Activated B cell treated with CpG ODN at 0.5 μM for 24 hours (primary cell): ENCODE data around the gene TMED5. TPM values are rescaled to one million over a fixed set of nuclear protein-coding genes. Genes with fewer than 3 reads are reported as not detected.

Source experiments
- ATAC-seq: fragments of 200-7000 bp; cut with Tn5 transposase; one replicate; pipeline ENCODE4 v1.10.0; 2021; ENCODE audit warnings: low read depth, mild to moderate bottlenecking, moderate library complexity
- CTCF ChIA-PET: fragments of 350-600 bp; sonication (Branson Sonifier 250); formaldehyde crosslinking; loops from one replicate; lab custom pipeline; 2021; ENCODE audit warnings: antibody characterized with exemption; lab: Charles Lee
- POLR2A ChIA-PET: fragments of 350-600 bp; sonication (Branson Sonifier 250); formaldehyde crosslinking; loops from one replicate; lab custom pipeline; 2021; ENCODE audit warnings: antibody characterized with exemption; lab: Charles Lee
- DNase-seq: peaks from one replicate; pipeline ENCODE4 v3.0.0; 2022
- H3K27ac Mint-ChIP-seq: one replicate; pipeline ENCODE4 v1.8.0; 2020; ENCODE audit warnings: mixed read lengths
- H3K27me3 Mint-ChIP-seq: one replicate; pipeline ENCODE4 v1.8.0; 2021; ENCODE audit warnings: mixed read lengths
- H3K36me3 Mint-ChIP-seq: one replicate; pipeline ENCODE4 v1.8.0; 2021; ENCODE audit warnings: low read depth, mixed read lengths
- H3K4me1 Mint-ChIP-seq: one replicate; pipeline ENCODE4 v1.8.0; 2021; ENCODE audit warnings: mixed read lengths
- H3K4me3 Mint-ChIP-seq: one replicate; pipeline ENCODE4 v1.8.0; 2020; ENCODE audit warnings: mild to moderate bottlenecking, mixed read lengths
- H3K9me3 Mint-ChIP-seq: one replicate; pipeline ENCODE4 v1.8.0; 2020; ENCODE audit warnings: mixed read lengths
- intact Hi-C: fragments of 100-400 bp; cut with micrococcal nuclease; formaldehyde crosslinking; loops from one replicate; pipeline ENCODE4 v1.15.1; 2024
- total RNA-seq: library from RNA; stranded (reverse); gene quantifications from 2 replicates; pipeline ENCODE4 v1.2.3, GENCODE V29; 2022
- TF ChIP-seq, protein P1 (sequence below): fragments of 200-600 bp; IDR thresholded peaks from one replicate; pipeline ENCODE4 v1.8.0; 2022; ENCODE audit warnings: antibody characterized with exemption, mild to moderate bottlenecking

TMED5 gene
- total RNA-seq, 1 donor from 2014 or later: 42.3 TPM

DNA sequence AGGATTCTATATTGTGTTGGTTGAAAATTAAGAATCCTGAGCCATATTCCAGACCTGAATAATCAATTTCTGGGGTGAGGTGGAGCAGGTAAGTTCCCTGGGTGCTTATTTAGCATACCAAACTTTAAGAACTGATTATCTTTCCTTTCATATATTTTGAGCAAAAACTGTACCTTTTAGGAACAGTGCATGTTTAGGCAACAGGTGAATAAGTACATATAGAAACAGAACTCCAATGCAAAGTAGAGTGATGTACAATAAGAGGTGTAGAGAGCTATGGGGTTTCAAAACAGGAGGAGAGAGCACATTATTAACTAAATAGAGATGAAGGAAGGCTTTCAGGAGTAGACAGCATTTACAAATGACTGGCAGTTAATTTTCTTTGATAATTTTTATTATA is 28.7 kb downstream of the TMED5 start:
- DNase-seq: no peak
- no peaks in the 10 kb centered on the region for H3K27me3 Mint-ChIP-seq
- POLR2A ChIA-PET: no interaction called here
- H3K9me3 Mint-ChIP-seq: no peaks in the 10 kb centered on the region
- no peak for ATAC-seq
- H3K27ac Mint-ChIP-seq: no peak overlapping the region
- H3K36me3 Mint-ChIP-seq: peaks cover 61% of the 10 kb centered on the region
- intact Hi-C loops: no loop called here
- TF ChIP-seq, protein P1, sequence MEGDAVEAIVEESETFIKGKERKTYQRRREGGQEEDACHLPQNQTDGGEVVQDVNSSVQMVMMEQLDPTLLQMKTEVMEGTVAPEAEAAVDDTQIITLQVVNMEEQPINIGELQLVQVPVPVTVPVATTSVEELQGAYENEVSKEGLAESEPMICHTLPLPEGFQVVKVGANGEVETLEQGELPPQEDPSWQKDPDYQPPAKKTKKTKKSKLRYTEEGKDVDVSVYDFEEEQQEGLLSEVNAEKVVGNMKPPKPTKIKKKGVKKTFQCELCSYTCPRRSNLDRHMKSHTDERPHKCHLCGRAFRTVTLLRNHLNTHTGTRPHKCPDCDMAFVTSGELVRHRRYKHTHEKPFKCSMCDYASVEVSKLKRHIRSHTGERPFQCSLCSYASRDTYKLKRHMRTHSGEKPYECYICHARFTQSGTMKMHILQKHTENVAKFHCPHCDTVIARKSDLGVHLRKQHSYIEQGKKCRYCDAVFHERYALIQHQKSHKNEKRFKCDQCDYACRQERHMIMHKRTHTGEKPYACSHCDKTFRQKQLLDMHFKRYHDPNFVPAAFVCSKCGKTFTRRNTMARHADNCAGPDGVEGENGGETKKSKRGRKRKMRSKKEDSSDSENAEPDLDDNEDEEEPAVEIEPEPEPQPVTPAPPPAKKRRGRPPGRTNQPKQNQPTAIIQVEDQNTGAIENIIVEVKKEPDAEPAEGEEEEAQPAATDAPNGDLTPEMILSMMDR: no peak
- CTCF ChIA-PET: no interaction called here
- H3K4me1 Mint-ChIP-seq: no peaks in the 10 kb centered on the region
- no peak overlapping the region for H3K4me3 Mint-ChIP-seq

DNA sequence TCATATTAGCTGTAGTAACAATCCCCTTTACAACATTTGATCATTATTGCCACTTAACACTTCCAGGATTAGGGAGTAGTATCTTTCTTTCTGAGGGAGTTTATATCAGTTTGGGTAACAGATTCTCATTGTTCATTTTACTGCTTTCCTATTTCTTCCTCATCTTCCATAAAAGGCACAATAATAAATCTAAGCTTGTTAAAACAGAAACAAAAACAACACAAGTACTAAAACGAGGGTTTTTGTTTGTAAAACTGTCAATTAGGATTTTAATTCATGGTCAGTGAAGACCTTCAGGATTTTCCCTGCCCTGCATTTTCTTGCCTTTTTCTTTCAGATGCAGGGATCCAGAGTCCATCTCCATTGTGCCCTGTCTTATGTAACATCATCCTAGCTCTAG is 29.5 kb downstream of the TMED5 start:
- H3K9me3 Mint-ChIP-seq: no peaks in the 10 kb centered on the region
- ChIA-PET POLR2A (no interaction called here), CTCF (no interaction called here)
- TF ChIP-seq, protein P1: no peak
- peaks cover 58% of the 10 kb centered on the region for H3K36me3 Mint-ChIP-seq
- DNase-seq: no peak
- no peak for ATAC-seq
- intact Hi-C loops: no loop called here
- H3K4me1 Mint-ChIP-seq: no peaks in the 10 kb centered on the region
- no peaks in the 10 kb centered on the region for H3K27me3 Mint-ChIP-seq
- H3K4me3 Mint-ChIP-seq: no peak overlapping the region
- H3K27ac Mint-ChIP-seq: peak overlapping the region; percentile 0

DNA sequence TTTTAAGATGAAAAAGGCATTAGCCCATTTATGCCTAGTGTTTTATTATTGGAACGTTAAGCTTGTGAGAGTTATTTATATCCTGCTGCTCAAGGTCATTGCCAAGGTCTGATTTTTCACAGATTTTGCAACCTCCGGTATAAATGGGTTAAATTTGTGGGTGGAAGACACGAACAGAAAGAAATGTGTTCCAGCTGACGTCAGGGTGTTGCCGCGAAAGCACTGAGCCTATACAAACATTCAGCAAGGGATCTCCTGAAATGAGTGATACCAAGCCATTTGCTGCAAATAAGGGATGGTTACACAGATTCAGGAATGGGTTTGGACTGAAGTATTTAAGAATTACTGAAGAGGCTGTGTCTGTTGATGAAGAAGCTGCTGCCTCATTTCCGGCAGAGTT is 32.2 kb downstream of the TMED5 start:
- intact Hi-C loops: no loop called here
- peaks cover 44% of the 10 kb centered on the region for H3K36me3 Mint-ChIP-seq
- H3K4me1 Mint-ChIP-seq: no peaks in the 10 kb centered on the region
- no peaks in the 10 kb centered on the region for H3K27me3 Mint-ChIP-seq
- no peak for ATAC-seq
- TF ChIP-seq, protein P1: no peak
- no peak for DNase-seq
- no peak overlapping the region for H3K4me3 Mint-ChIP-seq
- H3K9me3 Mint-ChIP-seq: no peaks in the 10 kb centered on the region
- CTCF ChIA-PET: no interaction called here
- no peak overlapping the region for H3K27ac Mint-ChIP-seq
- POLR2A ChIA-PET: no interaction called here

DNA sequence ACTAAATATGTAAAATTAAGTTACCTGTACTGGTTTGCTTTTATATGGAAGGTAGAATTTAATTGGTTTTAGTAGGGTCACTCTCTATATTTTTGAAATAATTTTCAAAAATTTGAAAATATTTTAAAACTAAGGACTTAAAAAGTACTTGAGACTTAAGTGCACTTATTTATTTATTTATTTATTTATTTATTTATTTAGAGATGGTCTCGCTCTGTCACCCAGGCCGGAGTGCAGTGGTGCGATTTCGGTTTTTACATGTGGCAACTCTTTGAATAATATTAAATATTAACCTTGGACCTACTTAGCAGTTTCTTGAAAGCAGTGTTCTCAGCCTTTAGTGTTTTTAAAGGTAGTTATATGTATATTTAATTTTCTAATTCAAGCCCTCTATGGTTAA is 36.4 kb downstream of the TMED5 start:
- ChIA-PET POLR2A (no interaction called here), CTCF (no interaction called here)
- ATAC-seq (no peak), DNase-seq (no peak)
- Mint-ChIP-seq H3K4me1 (no peaks in the 10 kb centered on the region), H3K27me3 (no peaks in the 10 kb centered on the region), H3K36me3 (peaks cover 29% of the 10 kb centered on the region), H3K27ac (no peak overlapping the region), H3K9me3 (no peaks in the 10 kb centered on the region), H3K4me3 (no peak overlapping the region)
- TF ChIP-seq, protein P1: no peak
- intact Hi-C loops: no loop called here

DNA sequence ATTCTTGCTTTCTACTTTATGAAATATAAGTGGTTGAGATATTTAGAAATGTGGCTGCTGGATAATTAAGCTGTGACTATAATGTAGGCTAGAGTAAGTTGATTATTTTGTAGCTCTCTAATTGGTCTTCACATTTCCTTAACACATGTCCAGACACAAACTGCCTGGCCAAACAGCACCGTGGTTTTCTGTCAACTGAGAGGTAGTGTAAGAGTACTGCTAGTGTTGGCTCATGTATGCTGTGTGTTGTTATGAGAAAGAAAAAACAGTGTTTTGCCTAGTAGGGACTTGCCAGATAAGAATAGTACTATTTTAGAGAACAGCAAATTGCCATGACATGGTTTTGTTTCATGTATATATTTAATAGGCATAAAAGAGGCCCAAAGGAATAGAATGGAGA is 37.1 kb downstream of the TMED5 start:
- ATAC-seq: no peak
- peaks cover 27% of the 10 kb centered on the region for H3K36me3 Mint-ChIP-seq
- TF ChIP-seq, protein P1: no peak
- no peaks in the 10 kb centered on the region for H3K4me1 Mint-ChIP-seq
- H3K27me3 Mint-ChIP-seq: no peaks in the 10 kb centered on the region
- intact Hi-C loops: no loop called here
- POLR2A ChIA-PET: no interaction called here
- CTCF ChIA-PET: no interaction called here
- H3K27ac Mint-ChIP-seq: no peak overlapping the region
- H3K9me3 Mint-ChIP-seq: no peaks in the 10 kb centered on the region
- no peak for DNase-seq
- H3K4me3 Mint-ChIP-seq: no peak overlapping the region
